Muscle layer of duodenum (tissue), 2 donors: Measurements from ENCODE around the gene PTPRN2.

ENCODE experiments used
- H3K27ac ChIP-seq: one replicate; pipeline ENCODE4 v1.7.0; 2013; ENCODE audit warnings: mild to moderate bottlenecking, low read length
- H3K27me3 ChIP-seq: one replicate; pipeline ENCODE4 v1.7.0; 2013; ENCODE audit warnings: low read depth, mild to moderate bottlenecking, control low read depth, low read length
- H3K36me3 ChIP-seq, 2 donors: one replicate each; pipeline ENCODE4 v1.7.0; 2013; ENCODE audit warnings: low read length in 2 of 2, control low read depth in 1 of 2, mild to moderate bottlenecking in 1 of 2; ENCODE audit not compliant: insufficient read depth in 2 of 2, control insufficient read depth in 1 of 2
- H3K4me1 ChIP-seq, 2 donors: one replicate each; pipeline ENCODE4 v1.7.0; 2013; ENCODE audit warnings: low read length in 2 of 2, mild to moderate bottlenecking in 2 of 2, control low read depth in 1 of 2, moderate library complexity in 1 of 2; ENCODE audit not compliant: insufficient read depth in 2 of 2, control insufficient read depth in 1 of 2
- H3K4me3 ChIP-seq, 2 donors: one replicate each; pipeline ENCODE4 v1.7.0; 2013; ENCODE audit warnings: low read length in 2 of 2, low read depth in 1 of 2, mild to moderate bottlenecking in 1 of 2
- H3K9me3 ChIP-seq, 2 donors: one replicate each; pipeline ENCODE4 v1.7.0; 2013; ENCODE audit warnings: low read length in 2 of 2, control low read depth in 1 of 2, mild to moderate bottlenecking in 1 of 2; ENCODE audit not compliant: control insufficient read depth in 1 of 2
- donor health status: healthy.

Gene PTPRN2

DNA sequence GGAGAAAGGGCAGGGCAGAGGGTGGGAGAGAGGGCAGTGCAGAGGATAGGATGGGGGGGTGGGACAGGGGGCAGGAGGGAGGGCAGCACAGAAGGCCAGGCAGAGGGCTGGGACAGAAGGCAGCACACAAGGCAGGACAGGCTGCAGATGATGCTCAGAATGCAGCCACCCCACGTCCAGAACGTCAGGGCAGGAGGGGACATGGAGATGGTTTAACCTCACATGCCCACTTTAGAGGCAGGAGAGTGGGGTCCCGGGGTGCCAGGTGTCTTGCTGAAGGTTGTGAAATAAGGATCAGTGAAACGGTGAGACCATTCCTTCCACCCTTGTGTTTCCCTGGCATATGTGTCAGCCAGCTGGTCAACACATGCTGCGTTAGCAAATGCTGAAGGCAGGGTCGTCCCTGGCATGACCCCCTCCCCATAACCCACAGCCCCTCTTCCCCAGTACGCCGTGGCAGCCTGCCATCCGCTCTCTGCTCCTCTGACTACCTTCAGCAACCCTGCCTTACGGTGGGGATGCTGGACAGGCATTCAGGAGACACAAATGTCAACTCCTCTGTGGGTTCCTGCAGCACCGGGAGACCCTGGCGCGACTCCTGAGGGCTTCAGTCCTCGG lies 658.7 kb downstream of the PTPRN2 start:
- H3K4me3 ChIP-seq: no peak overlapping the region
- H3K4me1 ChIP-seq: no peaks in the 10 kb centered on the region
- no peak overlapping the region for H3K27ac ChIP-seq
- no peaks in the 10 kb centered on the region for H3K9me3 ChIP-seq
- no peaks in the 10 kb centered on the region for H3K27me3 ChIP-seq
- H3K36me3 ChIP-seq: no peaks in the 10 kb centered on the region

DNA sequence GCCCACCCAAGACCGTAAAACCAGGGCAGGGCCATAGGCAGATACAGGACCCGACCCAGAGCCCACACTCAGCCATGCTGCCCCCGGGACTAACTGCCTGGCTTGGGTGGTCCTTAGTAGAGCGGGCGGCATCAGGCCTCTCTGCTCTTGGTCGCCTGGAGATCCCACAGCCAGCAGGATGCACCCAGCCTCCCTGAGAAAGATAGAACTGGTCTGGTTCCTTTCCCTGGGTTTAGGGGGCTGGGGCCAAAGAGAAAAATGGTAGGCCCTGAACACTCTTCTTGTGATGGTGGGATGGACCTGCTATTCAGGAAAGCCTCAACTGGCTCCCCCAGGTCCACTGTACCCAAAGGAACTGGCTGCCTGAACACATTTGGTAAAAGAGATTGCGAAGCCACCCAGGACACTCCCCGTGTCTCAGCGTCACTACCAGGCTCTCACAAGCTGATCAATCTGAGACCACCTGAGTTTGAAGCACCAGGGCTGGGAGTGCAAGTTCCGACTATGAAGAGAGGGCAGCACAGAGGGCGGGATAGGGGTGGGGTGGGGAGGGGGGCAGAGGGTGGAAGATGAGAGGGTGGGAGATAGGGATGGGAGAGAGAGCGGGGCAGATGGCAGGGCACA lies 659.3 kb downstream of the PTPRN2 start:
- Histone ChIP-seq H3K9me3 (no peaks in the 10 kb centered on the region), H3K36me3 (no peaks in the 10 kb centered on the region), H3K4me3 (no peak overlapping the region), H3K27me3 (no peaks in the 10 kb centered on the region), H3K27ac (no peak overlapping the region), H3K4me1 (no peaks in the 10 kb centered on the region)

DNA sequence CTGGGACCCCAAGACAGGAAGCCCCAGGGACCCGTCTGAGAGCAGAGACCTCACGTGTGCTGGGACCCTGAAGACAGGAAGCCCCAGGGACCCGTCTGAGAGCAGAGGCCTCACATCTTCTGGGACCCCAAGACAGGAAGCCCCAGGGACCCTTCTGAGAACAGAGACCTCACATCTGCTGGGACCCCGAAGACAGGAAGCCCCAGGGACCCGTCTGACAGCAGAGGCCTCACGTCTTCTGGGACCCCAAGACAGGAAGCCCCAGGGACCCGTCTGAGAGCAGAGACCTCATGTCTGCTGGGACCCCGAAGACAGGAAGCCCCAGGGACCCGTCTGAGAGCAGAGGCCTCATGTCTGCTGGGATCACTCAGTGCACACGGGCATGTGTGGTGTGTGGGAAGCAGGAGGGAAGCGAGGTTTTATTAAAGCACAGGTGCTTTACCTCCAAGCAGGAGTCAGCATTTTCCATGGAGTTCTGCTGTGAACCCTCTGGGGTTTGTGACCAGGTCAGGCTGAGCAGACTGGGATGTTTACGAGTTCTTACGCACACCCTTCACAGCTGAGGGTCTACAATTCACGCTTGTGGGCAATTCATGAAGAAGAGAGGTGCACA lies 660.2 kb downstream of the PTPRN2 start:
- Histone ChIP-seq H3K9me3 (no peaks in the 10 kb centered on the region), H3K27ac (no peak overlapping the region), H3K4me1 (no peaks in the 10 kb centered on the region), H3K4me3 (no peak overlapping the region), H3K36me3 (no peaks in the 10 kb centered on the region), H3K27me3 (no peaks in the 10 kb centered on the region)

DNA sequence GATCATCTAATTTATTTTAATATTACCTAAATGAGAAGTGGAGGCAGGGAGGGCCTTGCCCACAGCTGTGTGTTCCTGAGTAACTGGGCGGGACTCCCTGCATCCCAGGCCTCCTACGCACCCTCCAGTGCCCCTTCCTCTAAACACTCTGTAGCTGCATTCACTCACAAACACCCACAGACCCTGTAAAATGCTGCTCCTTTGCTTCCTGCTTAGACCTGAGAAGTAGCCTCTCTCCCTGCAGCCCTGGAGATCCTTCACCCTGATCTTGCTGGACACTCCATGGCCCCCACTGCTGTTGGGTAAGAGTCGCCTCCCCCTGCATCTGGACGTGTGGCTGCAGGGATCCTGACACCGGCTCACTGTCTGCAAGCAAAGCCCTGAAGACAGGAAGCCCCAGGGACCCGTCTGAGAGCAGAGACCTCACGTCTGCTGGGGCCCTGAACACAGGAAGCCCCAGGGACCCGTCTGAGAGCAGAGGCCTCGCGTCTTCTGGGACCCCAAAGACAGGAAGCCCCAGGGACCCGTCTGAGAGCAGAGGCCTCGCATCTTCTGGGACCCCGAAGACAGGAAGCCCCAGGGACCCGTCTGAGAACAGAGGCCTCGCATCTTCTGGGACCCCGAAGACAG lies 661.0 kb downstream of the PTPRN2 start:
- Histone ChIP-seq H3K4me1 (no peaks in the 10 kb centered on the region), H3K4me3 (no peak overlapping the region), H3K27me3 (no peaks in the 10 kb centered on the region), H3K27ac (no peak overlapping the region), H3K9me3 (peaks cover 0 to under 1% of the 10 kb centered on the region in 2 donors), H3K36me3 (no peaks in the 10 kb centered on the region)

DNA sequence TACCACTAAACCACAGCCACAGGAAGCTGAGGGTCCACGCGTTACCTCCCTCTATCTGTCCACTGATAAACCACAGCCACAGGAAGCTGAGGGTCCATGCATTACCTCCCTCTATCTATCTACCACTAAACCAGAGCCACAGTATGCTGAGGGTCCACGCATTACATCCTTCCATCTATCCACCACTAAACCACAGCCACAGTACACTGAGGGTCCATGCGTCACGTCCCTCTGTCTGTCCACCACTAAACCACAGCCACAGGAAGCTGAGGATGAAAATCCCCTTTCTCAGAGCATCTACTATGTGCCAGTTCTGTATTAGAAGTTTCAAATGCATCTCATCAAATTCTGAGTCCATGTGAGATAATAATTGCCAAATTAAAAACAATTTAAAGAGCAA lies 661.5 kb downstream of the PTPRN2 start:
- Histone ChIP-seq H3K4me3 (no peak overlapping the region), H3K9me3 (peaks cover 0 to 5% of the 10 kb centered on the region in 2 donors), H3K27me3 (no peaks in the 10 kb centered on the region), H3K27ac (no peak overlapping the region), H3K36me3 (no peaks in the 10 kb centered on the region), H3K4me1 (no peaks in the 10 kb centered on the region)

DNA sequence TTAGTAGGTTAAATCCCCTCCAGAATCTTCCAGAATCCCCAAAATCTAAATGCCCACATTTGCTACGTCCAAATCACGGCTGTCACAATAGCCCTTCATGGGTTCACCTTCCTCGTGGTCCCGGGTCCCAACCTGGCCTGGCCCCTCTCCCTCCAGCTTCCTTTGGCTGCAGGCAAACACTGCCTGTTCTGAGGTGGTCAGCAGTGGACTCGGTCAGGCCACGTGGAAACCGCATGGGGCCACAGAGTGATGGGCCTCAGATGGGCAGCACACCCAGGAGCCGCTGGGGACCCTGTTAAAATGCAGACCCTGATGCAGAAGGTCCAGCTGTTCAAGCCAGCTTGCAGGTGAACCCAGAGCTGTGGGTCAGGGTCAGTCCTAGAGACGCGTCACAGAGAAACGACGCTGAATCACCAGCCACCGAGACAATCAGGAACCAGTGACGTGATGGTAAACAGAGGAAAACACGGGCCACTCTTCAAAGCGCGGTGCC lies 662.2 kb downstream of the PTPRN2 start:
- Histone ChIP-seq H3K9me3 (peaks cover 0 to 9% of the 10 kb centered on the region in 2 donors), H3K27ac (no peak overlapping the region), H3K4me1 (no peaks in the 10 kb centered on the region), H3K27me3 (no peaks in the 10 kb centered on the region), H3K4me3 (no peak overlapping the region), H3K36me3 (no peaks in the 10 kb centered on the region)

- Histone ChIP-seq H3K9me3 (peaks cover 0 to 9% of the 10 kb centered on the region in 2 donors), H3K36me3 (no peaks in the 10 kb centered on the region), H3K4me3 (no peak overlapping the region), H3K27ac (no peak overlapping the region), H3K4me1 (no peaks in the 10 kb centered on the region), H3K27me3 (no peaks in the 10 kb centered on the region)
Measured at GRCh38 chr7:157923903-157924630, 663.6 kb downstream of the PTPRN2 start.

- H3K4me1 ChIP-seq: no peaks in the 10 kb centered on the region
- H3K27ac ChIP-seq: no peak overlapping the region
- H3K36me3 ChIP-seq: no peaks in the 10 kb centered on the region
- H3K27me3 ChIP-seq: no peaks in the 10 kb centered on the region
- no peak overlapping the region for H3K4me3 ChIP-seq
- H3K9me3 ChIP-seq: peaks cover 0 to 9% of the 10 kb centered on the region in 2 donors
Measured at GRCh38 chr7:157922576-157922975, 665.0 kb downstream of the PTPRN2 start.

- H3K4me1 ChIP-seq: no peaks in the 10 kb centered on the region
- no peak overlapping the region for H3K4me3 ChIP-seq
- no peak overlapping the region for H3K27ac ChIP-seq
- H3K27me3 ChIP-seq: no peaks in the 10 kb centered on the region
- H3K9me3 ChIP-seq: peaks cover 0 to 17% of the 10 kb centered on the region in 2 donors
- no peaks in the 10 kb centered on the region for H3K36me3 ChIP-seq
Measured at GRCh38 chr7:157918326-157919080, 669.1 kb downstream of the PTPRN2 start.

- Histone ChIP-seq H3K36me3 (no peaks in the 10 kb centered on the region), H3K27ac (no peak overlapping the region), H3K4me1 (no peaks in the 10 kb centered on the region), H3K27me3 (no peaks in the 10 kb centered on the region), H3K9me3 (peaks cover 0 to 17% of the 10 kb centered on the region in 2 donors), H3K4me3 (no peak overlapping the region)
Measured at GRCh38 chr7:157916946-157917640, 670.5 kb downstream of the PTPRN2 start.
